Mesendoderm (in vitro differentiated cells): ENCODE measurements around the gene TBCB.

Experiments used
- DNase-seq: peaks from one replicate; pipeline ENCODE4 v3.0.0; 2013
- H2AK5ac ChIP-seq: 2 replicates; pipeline ENCODE4 v1.6.1; 2013; ENCODE audit warnings: low read length, inconsistent platforms
- H2BK120ac ChIP-seq: 2 replicates; pipeline ENCODE4 v1.6.1; 2013; ENCODE audit warnings: low read depth, mild to moderate bottlenecking, low read length, moderate library complexity, mixed read lengths
- H2BK15ac ChIP-seq: replicated peaks from 2 replicates; pipeline ENCODE4 v1.6.1; 2013; ENCODE audit warnings: low read depth, mild to moderate bottlenecking, moderate library complexity
- H2BK5ac ChIP-seq: 2 replicates; pipeline ENCODE4 v1.6.1; 2013; ENCODE audit warnings: low read length, inconsistent platforms
- H3K18ac ChIP-seq: 2 replicates; pipeline ENCODE4 v1.6.1; 2013; ENCODE audit warnings: mild to moderate bottlenecking, low read length, mixed read lengths
- H3K23ac ChIP-seq: one replicate; pipeline ENCODE4 v1.6.1; 2013; ENCODE audit warnings: low read length
- H3K27ac ChIP-seq: 2 replicates; pipeline ENCODE4 v1.5.1; 2013; ENCODE audit warnings: low read depth, mild to moderate bottlenecking, inconsistent platforms, low read length, moderate library complexity
- H3K27me3 ChIP-seq: 2 replicates; pipeline ENCODE4 v1.6.1; 2013; ENCODE audit warnings: low read length, control low read depth, mild to moderate bottlenecking, inconsistent platforms; ENCODE audit not compliant: insufficient read depth, poor library complexity
- H3K36me3 ChIP-seq: 2 replicates; pipeline ENCODE4 v1.6.1; 2013; ENCODE audit warnings: low read length, inconsistent platforms; ENCODE audit not compliant: control insufficient read depth, insufficient read depth
- H3K4ac ChIP-seq: one replicate; pipeline ENCODE4 v1.6.1; 2013; ENCODE audit warnings: low read depth, mild to moderate bottlenecking, low read length, moderate library complexity
- H3K4me1 ChIP-seq: 2 replicates; pipeline ENCODE4 v1.6.1; 2013; ENCODE audit warnings: low read depth, low read length, inconsistent platforms; ENCODE audit not compliant: control insufficient read depth
- H3K4me2 ChIP-seq: 2 replicates; pipeline ENCODE4 v1.6.1; 2013; ENCODE audit warnings: low read length
- H3K4me3 ChIP-seq: 2 replicates; pipeline ENCODE4 v1.5.1; 2013; ENCODE audit warnings: mild to moderate bottlenecking, low read length
- H3K56ac ChIP-seq: one replicate; pipeline ENCODE4 v1.6.1; 2013; ENCODE audit warnings: low read length
- H3K79me1 ChIP-seq: 2 replicates; pipeline ENCODE4 v1.6.1; 2013; ENCODE audit warnings: low read length, inconsistent platforms
- H3K79me2 ChIP-seq: 2 replicates; pipeline ENCODE4 v1.6.1; 2013; ENCODE audit warnings: mild to moderate bottlenecking, low read length; ENCODE audit not compliant: control insufficient read depth, insufficient read depth
- H3K9ac ChIP-seq: 2 replicates; pipeline ENCODE4 v1.6.1; 2013; ENCODE audit warnings: low read length, inconsistent platforms
- H4K5ac ChIP-seq: one replicate; pipeline ENCODE4 v1.6.1; 2013; ENCODE audit warnings: low read length
- H4K8ac ChIP-seq: one replicate; pipeline ENCODE4 v1.6.1; 2013; ENCODE audit warnings: low read depth, mild to moderate bottlenecking, control low read depth, low read length, moderate library complexity
- WGBS: extraction: QIAGEN DNeasy Blood & Tissue Kit; methylation state at CpG from one replicate; pipeline ENCODE4 v1.1.7; 2013; ENCODE audit warnings: low lambda C conversion rate, missing lambda C conversion rate; ENCODE audit not compliant: insufficient coverage; ENCODE audit errors: extremely low coverage; 5-methylcytosine and 5-hydroxymethylcytosine counted together

The TBCB gene

DNA sequence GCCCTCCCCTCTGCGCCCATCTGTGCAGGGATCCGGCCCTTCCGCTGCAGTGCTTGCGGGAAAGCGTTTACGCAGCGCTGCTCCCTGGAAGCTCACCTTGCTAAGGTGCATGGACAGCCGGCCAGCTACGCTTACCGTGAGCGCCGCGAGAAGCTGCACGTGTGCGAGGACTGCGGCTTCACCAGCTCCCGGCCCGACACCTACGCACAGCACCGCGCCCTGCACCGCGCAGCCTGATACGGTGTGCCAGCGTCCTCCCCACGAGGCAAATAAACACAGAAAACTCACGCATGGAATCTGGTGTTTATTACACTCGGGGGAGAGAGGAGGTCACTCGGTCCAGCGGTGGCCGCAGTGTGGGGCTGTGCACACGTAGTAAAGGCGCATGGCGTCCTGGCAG is 1.8 kb upstream of the TBCB start:
- H3K27me3 ChIP-seq, result no peaks in the 10 kb centered on the region
- no peak overlapping the region for H3K27ac ChIP-seq
- H3K4me1 ChIP-seq, result peaks cover 4% of the 10 kb centered on the region
- H2AK5ac ChIP-seq, result no peak overlapping the region
- no peak for DNase-seq
- no peak overlapping the region for H2BK120ac ChIP-seq
- no peak overlapping the region for H3K4me3 ChIP-seq
- peak overlapping the region; percentile 98 for H3K9ac ChIP-seq
- peak overlapping the region; percentile 99 for H3K4me2 ChIP-seq
- no peak overlapping the region for H3K4ac ChIP-seq
- peak overlapping the region; percentile 45 for H3K23ac ChIP-seq
- no peak overlapping the region for H2BK15ac ChIP-seq
- H3K79me2 ChIP-seq, result peaks cover 9% of the 10 kb centered on the region
- H3K36me3 ChIP-seq, result peaks cover 8% of the 10 kb centered on the region
- H4K5ac ChIP-seq, result no peak overlapping the region
- WGBS, result no CpG with 5 or more reads among the region's 34 CpGs
- no peak overlapping the region for H4K8ac ChIP-seq
- H3K56ac ChIP-seq, result peak overlapping the region; percentile 97
- no peak overlapping the region for H2BK5ac ChIP-seq
- H3K79me1 ChIP-seq, result peaks cover 20% of the 10 kb centered on the region
- no peak overlapping the region for H3K18ac ChIP-seq

- Histone ChIP-seq H3K23ac (peak overlapping the region; percentile 80), H4K5ac (no peak overlapping the region)
- WGBS, result no CpG with 5 or more reads among the region's 48 CpGs
Measured at GRCh38 chr19:36113894-36114720, 1.2 kb upstream of the TBCB start.

GRCh38 chr19:36114721-36115452 is 381 bp upstream of the TBCB start, which contains the start of gene POLR2I:
TSS of gene POLR2I (minus strand) at chr19:36114875. CDS start at chr19:36114856, 19 bp downstream.
- Histone ChIP-seq H3K9ac (peak within 1 kb of the TSS; percentile 98), H3K18ac (peak within 1 kb of the TSS; percentile 12), H3K79me1 (peaks cover 20% of the 10 kb centered on the region), H3K4ac (no peak within 1 kb of the TSS), H2BK5ac (no peak within 1 kb of the TSS), H3K4me2 (peak within 1 kb of the TSS; percentile 99), H3K4me1 (peaks cover 4% of the 10 kb centered on the region), H3K4me3 (peak within 1 kb of the TSS; percentile 96), H2AK5ac (no peak within 1 kb of the TSS), H3K27ac (peak within 1 kb of the TSS; percentile 69), H3K36me3 (peaks cover 8% of the 10 kb centered on the region), H2BK15ac (no peak within 1 kb of the TSS), H2BK120ac (no peak within 1 kb of the TSS), H3K56ac (peak within 1 kb of the TSS; percentile 98), H3K27me3 (no peaks in the 10 kb centered on the region), H4K5ac (no peak within 1 kb of the TSS), H3K79me2 (peaks cover 9% of the 10 kb centered on the region), H4K8ac (no peak within 1 kb of the TSS), H3K23ac (peak within 1 kb of the TSS; percentile 80)
- DNase-seq, result peak; percentile 100
- WGBS, result no CpG with 5 or more reads among the region's 60 CpGs

More at GRCh38 chr19:36113894-36114720, 1.2 kb upstream of the TBCB start:
- no peak overlapping the region for H2BK120ac ChIP-seq
- H3K27me3 ChIP-seq, result no peaks in the 10 kb centered on the region
- peaks cover 8% of the 10 kb centered on the region for H3K36me3 ChIP-seq
- DNase-seq, result peak; percentile 64
- H3K79me2 ChIP-seq, result peaks cover 9% of the 10 kb centered on the region
- H3K79me1 ChIP-seq, result peaks cover 20% of the 10 kb centered on the region
- peak overlapping the region; percentile 98 for H3K9ac ChIP-seq
- H3K4ac ChIP-seq, result no peak overlapping the region
- H2AK5ac ChIP-seq, result no peak overlapping the region
- H3K4me2 ChIP-seq, result peak overlapping the region; percentile 99
- peak overlapping the region; percentile 97 for H3K56ac ChIP-seq
- H3K4me1 ChIP-seq, result peaks cover 4% of the 10 kb centered on the region
- H4K8ac ChIP-seq, result no peak overlapping the region
- H3K27ac ChIP-seq, result peak overlapping the region; percentile 30
- no peak overlapping the region for H2BK15ac ChIP-seq
- H3K18ac ChIP-seq, result no peak overlapping the region
- no peak overlapping the region for H2BK5ac ChIP-seq
- peak overlapping the region; percentile 96 for H3K4me3 ChIP-seq

DNA sequence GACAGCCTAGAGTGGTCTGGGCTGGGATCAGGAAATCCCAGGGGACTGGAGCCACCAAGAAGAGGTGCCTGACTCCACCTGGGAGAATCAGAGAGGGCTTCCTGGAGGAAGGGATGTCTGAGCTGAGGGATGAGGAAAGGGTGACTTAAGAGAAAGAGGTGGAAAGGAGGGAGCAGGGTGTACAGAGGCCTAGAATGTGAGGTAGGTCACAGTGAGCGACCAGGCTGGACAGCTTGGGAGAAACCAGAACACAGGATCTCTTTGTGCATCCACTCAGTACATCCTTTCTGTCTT is 1.0 kb downstream of the TBCB start:
- H3K79me2 ChIP-seq, result peaks cover 9% of the 10 kb centered on the region
- no peak overlapping the region for H3K27ac ChIP-seq
- no peak overlapping the region for H2BK5ac ChIP-seq
- H2BK15ac ChIP-seq, result no peak overlapping the region
- H2BK120ac ChIP-seq, result no peak overlapping the region
- no peak for DNase-seq
- WGBS, result no CpG with 5 or more reads among the region's 1 CpG
- H4K5ac ChIP-seq, result no peak overlapping the region
- peak overlapping the region; percentile 82 for H3K4me3 ChIP-seq
- peaks cover 8% of the 10 kb centered on the region for H3K36me3 ChIP-seq
- peak overlapping the region; percentile 90 for H2AK5ac ChIP-seq
- peak overlapping the region; percentile 86 for H3K9ac ChIP-seq
- H3K23ac ChIP-seq, result no peak overlapping the region
- H3K18ac ChIP-seq, result no peak overlapping the region
- H3K56ac ChIP-seq, result peak overlapping the region; percentile 98
- H3K79me1 ChIP-seq, result peaks cover 20% of the 10 kb centered on the region
- H3K27me3 ChIP-seq, result no peaks in the 10 kb centered on the region
- H3K4ac ChIP-seq, result no peak overlapping the region
- H4K8ac ChIP-seq, result no peak overlapping the region
- peak overlapping the region; percentile 95 for H3K4me2 ChIP-seq
- peaks cover 4% of the 10 kb centered on the region for H3K4me1 ChIP-seq

DNA sequence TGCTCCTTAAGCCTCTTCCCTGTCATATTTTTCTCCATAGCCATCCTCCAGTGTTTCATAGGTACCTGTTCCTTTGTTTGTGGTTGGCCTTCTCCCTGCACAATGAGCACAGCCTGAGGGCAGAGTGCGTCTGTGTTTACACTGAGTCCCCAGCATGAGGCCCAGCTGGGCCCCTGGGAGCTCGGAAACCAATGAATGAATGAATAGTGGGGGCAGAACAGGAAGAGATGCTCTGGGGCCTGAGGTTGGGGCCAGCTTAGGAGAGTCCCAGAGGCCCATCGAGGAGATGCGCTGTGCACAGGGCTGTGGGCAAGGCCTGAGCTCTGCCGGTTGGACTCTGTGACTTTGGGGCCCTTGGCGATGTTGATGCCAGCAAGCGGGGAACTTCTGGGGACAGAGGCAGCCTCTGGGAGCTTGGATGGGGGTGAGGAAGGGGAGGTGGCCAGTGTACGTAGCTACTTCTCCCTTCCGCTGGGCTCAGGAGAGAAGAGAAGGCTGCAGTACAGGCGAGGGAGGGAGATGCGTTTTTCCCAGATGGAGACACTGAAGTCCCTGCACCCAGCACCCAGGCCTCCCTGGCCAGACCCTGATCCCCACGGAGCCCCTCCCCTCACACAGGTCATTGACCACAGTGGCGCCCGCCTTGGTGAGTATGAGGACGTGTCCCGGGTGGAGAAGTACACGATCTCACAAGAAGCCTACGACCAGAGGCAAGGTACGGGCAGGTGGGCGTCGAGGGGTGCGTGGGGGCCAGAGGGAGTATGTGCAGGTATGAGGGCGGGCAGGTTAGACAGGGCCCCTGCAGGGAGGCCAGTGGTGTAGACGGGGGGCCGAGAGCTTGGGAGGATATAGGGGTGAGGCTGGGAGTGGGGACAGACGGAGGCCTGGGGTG is 5.1 kb downstream of the TBCB start:
- no peak overlapping the region for H3K27ac ChIP-seq
- no peak overlapping the region for H4K8ac ChIP-seq
- peaks cover 4% of the 10 kb centered on the region for H3K4me1 ChIP-seq
- H3K56ac ChIP-seq, result peak overlapping the region; percentile 7
- no peak overlapping the region for H3K4me3 ChIP-seq
- no peak overlapping the region for H2AK5ac ChIP-seq
- no peak overlapping the region for H3K4ac ChIP-seq
- no peak overlapping the region for H2BK120ac ChIP-seq
- no peak for DNase-seq
- H3K4me2 ChIP-seq, result no peak overlapping the region
- no peak overlapping the region for H3K18ac ChIP-seq
- no peak overlapping the region for H3K9ac ChIP-seq
- no CpG with 5 or more reads among the region's 26 CpGs for WGBS
- H3K79me1 ChIP-seq, result peaks cover 9% of the 10 kb centered on the region
- H2BK15ac ChIP-seq, result no peak overlapping the region
- no peak overlapping the region for H3K23ac ChIP-seq
- peaks cover 5% of the 10 kb centered on the region for H3K79me2 ChIP-seq
- H3K27me3 ChIP-seq, result no peaks in the 10 kb centered on the region
- H2BK5ac ChIP-seq, result no peak overlapping the region
- peaks cover 4% of the 10 kb centered on the region for H3K36me3 ChIP-seq
- no peak overlapping the region for H4K5ac ChIP-seq
